ENCODE results near the gene OSBPL5.

- TF ChIP-seq CTCF (IDR thresholded peaks at IDR 0.05), result no peak
- TF ChIP-seq POLR2A (IDR thresholded peaks at IDR 0.05; ENCODE audit: low read depth), result no peak
- TF ChIP-seq EP300 (IDR thresholded peaks at IDR 0.05), result no peak
- TF ChIP-seq POLR2AphosphoS5 (IDR thresholded peaks at IDR 0.05), result no peak
Measured at GRCh38 chr11:3207526-3208189, 42.5 kb upstream of the OSBPL5 start.
